Breast epithelium (tissue), 4 donors: ENCODE data around the gene SUSD6. TPM values are rescaled to one million over a fixed set of nuclear protein-coding genes. Genes with fewer than 3 reads are reported as not detected.
A peak's percentile ranks its signal among the peaks of the same experiment; 100 is the strongest.
"Not testable (repeated sequence)": the region's sequence is repeated elsewhere in the genome, so short reads cannot be mapped to it uniquely, and the experiment has no call there.

Experiments used
- DNase-seq, 2 donors: peaks; one replicate each; pipeline ENCODE4 v3.0.0-alpha.2; 2019; ENCODE audit warnings: low spot score in 2 of 2
- H3K27ac ChIP-seq, 2 donors: fragments of 200-600 bp; sonication (generic) in 1 of 2; one replicate each; pipeline ENCODE4 v1.5.1; 2016 to 2019; ENCODE audit warnings: mild to moderate bottlenecking in 1 of 2
- H3K27me3 ChIP-seq, 2 donors: fragments of 200-600 bp; sonication (generic) in 1 of 2; one replicate each; pipeline versions ENCODE4 v1.5.1 to v1.6.0; 2017 to 2019; ENCODE audit warnings: control low read depth in 1 of 2, mild to moderate bottlenecking in 1 of 2
- H3K36me3 ChIP-seq: fragments of 200-600 bp; one replicate; pipeline ENCODE4 v1.5.1; 2019
- H3K4me1 ChIP-seq, 2 donors: fragments of 200-600 bp; sonication (generic); one replicate each; pipeline ENCODE4 v1.5.1; 2016 to 2019; ENCODE audit warnings: control low read depth in 1 of 2
- H3K4me3 ChIP-seq, 3 donors: fragments of 200-600 bp; sonication (generic); 1 replicate in 2 of 3; 2 replicates in 1 of 3; pipeline ENCODE4 v1.5.1; 2016 to 2019; ENCODE audit warnings: mild to moderate bottlenecking in 3 of 3, moderate library complexity in 2 of 3
- H3K9me3 ChIP-seq, 2 donors: fragments of 200-600 bp; sonication (generic) in 1 of 2; one replicate each; pipeline ENCODE4 v1.5.1; 2016 to 2019; ENCODE audit warnings: control low read depth in 1 of 2
- POLR2A ChIP-seq: fragments of 450-650 bp; IDR thresholded peaks from one replicate; pipeline ENCODE4 v1.6.1; 2016; ENCODE audit warnings: antibody characterized with exemption, mild to moderate bottlenecking, moderate library complexity
- POLR2AphosphoS5 ChIP-seq, 3 donors: sonication (generic); formaldehyde crosslinking; IDR thresholded peaks; one replicate each; pipeline ENCODE4 v1.6.1; 2017; ENCODE audit warnings: antibody characterized with exemption in 3 of 3
- intact Hi-C: fragments of 100-400 bp; cut with DNase I; formaldehyde crosslinking; loops from one replicate; pipeline ENCODE4 v1.15.1; 2023; ENCODE audit warnings: low total_unique reads
- total RNA-seq, 3 donors: library from RNA; depleted of rRNA; stranded (reverse); fragments of >200 nt; gene quantifications; one replicate each; pipeline ENCODE4 v1.1.0, GENCODE V29; 2016
- TF ChIP-seq, protein P1 (sequence below), 3 donors: fragments of 450-650 bp; IDR thresholded peaks; one replicate each; pipeline ENCODE4 v1.5.1; 2016 to 2017; ENCODE audit warnings: antibody characterized with exemption in 3 of 3, mild to moderate bottlenecking in 3 of 3, moderate library complexity in 3 of 3

SUSD6 gene
- total RNA-seq, 3 donors from 2014 or later: 30.2 to 55.9 (median 55.7) TPM

DNA sequence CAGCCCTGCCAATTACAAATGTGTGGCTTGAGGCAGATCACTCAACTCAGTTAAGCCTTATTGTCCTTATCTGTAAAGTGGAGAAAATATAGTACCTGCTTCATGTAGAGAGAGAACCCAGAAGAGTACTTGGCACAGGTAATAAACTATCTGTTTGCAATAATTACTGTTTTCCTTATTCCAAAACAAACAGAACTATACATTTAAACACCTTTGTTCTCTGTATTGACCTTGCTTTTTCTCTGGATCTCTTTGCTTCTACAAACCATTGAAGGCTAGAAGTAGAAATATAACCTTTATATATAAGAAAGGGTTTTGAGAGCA lies 84.8 kb downstream of the SUSD6 start:
- Histone ChIP-seq H3K9me3 (no peaks in the 10 kb centered on the region), H3K27me3 (no peaks in the 10 kb centered on the region), H3K4me1 (peaks cover 11 to 34% of the 10 kb centered on the region in 2 donors), H3K36me3 (no peaks in the 10 kb centered on the region), H3K27ac (peak overlapping the region; percentile 69 to 83), H3K4me3 (no peak overlapping the region)
- intact Hi-C loops: no loop called here
- TF ChIP-seq POLR2A (no peak), POLR2AphosphoS5 (IDR thresholded peaks at IDR 0.05) (no peak)
- TF ChIP-seq, protein P1, sequence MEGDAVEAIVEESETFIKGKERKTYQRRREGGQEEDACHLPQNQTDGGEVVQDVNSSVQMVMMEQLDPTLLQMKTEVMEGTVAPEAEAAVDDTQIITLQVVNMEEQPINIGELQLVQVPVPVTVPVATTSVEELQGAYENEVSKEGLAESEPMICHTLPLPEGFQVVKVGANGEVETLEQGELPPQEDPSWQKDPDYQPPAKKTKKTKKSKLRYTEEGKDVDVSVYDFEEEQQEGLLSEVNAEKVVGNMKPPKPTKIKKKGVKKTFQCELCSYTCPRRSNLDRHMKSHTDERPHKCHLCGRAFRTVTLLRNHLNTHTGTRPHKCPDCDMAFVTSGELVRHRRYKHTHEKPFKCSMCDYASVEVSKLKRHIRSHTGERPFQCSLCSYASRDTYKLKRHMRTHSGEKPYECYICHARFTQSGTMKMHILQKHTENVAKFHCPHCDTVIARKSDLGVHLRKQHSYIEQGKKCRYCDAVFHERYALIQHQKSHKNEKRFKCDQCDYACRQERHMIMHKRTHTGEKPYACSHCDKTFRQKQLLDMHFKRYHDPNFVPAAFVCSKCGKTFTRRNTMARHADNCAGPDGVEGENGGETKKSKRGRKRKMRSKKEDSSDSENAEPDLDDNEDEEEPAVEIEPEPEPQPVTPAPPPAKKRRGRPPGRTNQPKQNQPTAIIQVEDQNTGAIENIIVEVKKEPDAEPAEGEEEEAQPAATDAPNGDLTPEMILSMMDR (IDR thresholded peaks at IDR 0.05): no peak
- no peak for DNase-seq

DNA sequence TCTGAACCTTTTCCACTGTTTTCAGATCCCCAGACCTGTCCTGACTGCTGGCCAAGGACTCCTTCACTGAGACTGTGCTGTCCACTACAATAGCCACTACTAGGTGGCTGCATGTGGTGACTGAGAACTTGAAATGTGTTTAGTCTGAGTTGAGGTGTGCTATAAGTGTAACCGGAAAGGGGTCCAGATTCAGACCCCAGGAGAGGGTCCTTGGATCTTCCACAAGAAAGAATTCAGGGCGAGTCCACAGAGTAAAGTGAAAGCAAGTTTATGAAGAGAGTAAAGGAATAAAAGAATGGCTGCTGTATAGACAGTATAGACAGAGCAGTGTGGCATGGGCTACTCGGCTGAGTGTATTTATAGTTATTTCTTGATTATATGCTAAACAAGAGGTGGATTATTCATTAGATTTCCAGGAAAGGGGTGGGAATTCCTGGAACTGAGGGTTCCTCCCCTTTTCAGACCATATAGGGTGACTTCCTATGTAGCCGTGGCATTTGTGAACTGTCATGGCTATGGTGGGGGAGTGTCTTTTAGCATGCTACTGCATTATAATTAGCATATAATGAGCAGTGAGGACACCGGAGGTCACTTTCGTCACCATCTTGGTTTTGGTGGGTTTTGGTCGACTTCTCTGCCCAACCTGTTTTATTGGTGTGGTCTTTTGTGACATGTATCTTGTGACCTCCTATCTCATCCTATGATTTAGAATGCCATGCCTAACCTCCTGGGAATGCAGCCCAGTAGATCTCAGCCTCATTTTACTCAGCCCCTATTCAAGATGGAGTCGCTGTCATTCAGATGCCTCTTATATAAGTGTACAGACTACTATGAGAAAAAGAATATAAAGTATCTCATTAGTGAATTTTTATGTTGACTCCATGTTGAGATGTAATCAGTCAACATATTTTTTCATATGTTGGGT lies 85.5 kb downstream of the SUSD6 start:
- H3K9me3 ChIP-seq: no peaks in the 10 kb centered on the region
- H3K4me1 ChIP-seq: peaks cover 12 to 34% of the 10 kb centered on the region in 2 donors
- TF ChIP-seq POLR2A (no peak), POLR2AphosphoS5 (IDR thresholded peaks at IDR 0.05) (no peak)
- TF ChIP-seq, protein P1 (IDR thresholded peaks at IDR 0.05): no peak
- no peak overlapping the region for H3K4me3 ChIP-seq
- no peak for DNase-seq
- intact Hi-C loops: no loop called here
- H3K27me3 ChIP-seq: no peaks in the 10 kb centered on the region
- peak overlapping the region; percentile 69 to 83 for H3K27ac ChIP-seq
- no peaks in the 10 kb centered on the region for H3K36me3 ChIP-seq

DNA sequence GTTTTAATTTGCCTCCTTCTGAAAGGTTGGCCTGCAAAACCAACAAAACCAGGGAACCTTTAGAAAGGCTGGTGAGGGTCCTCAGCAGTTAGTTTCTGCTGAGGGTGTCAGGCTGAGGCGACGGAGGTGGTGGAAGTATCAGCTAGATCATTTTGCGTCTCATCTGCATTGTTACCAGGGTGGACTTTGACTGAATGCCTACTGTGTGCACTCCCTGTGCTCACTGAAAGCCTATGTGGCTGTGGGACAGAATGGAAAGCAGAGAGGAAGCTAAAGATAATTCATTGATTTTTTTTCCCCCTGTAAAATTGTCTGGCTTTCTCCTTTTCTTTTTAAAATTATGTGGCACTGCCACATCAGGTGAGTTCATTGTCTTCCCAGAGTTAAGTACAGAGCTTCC lies 87.2 kb downstream of the SUSD6 start:
- H3K27me3 ChIP-seq: no peaks in the 10 kb centered on the region
- no peaks in the 10 kb centered on the region for H3K9me3 ChIP-seq
- no peak for DNase-seq
- peaks cover 18 to 33% of the 10 kb centered on the region in 2 donors for H3K4me1 ChIP-seq
- no peaks in the 10 kb centered on the region for H3K36me3 ChIP-seq
- H3K4me3 ChIP-seq: no peak overlapping the region
- TF ChIP-seq POLR2AphosphoS5 (IDR thresholded peaks at IDR 0.05) (no peak), POLR2A (no peak)
- TF ChIP-seq, protein P1 (IDR thresholded peaks at IDR 0.05): no peak
- intact Hi-C loops: no loop called here
- H3K27ac ChIP-seq: peak overlapping the region; percentile 1 to 46

DNA sequence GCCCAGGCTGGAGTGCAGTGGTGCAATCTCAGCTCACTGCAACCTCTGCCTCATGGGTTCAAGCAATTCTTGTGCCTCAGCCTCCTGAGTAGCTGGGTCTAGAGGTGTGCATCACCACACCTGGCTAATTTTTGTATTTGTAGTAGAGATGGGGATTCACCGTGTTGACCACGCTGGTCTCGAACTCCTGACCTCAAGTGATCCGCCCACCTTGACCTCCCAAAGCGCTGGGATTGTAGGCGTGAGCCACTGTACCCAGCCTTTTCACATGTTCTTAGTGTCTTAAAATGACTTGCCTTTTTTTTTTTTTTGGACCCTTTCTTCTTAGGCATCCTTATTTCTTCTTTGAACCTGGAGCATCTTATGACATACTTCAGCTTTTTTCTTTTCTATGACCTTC lies 87.8 kb downstream of the SUSD6 start:
- H3K27me3 ChIP-seq, intact Hi-C loops, DNase-seq, H3K27ac ChIP-seq, H3K36me3 ChIP-seq, H3K9me3 ChIP-seq, H3K4me3 ChIP-seq: not testable (repeated sequence)
- H3K4me1 ChIP-seq: peaks cover 18 to 27% of the 10 kb centered on the region in 2 donors

DNA sequence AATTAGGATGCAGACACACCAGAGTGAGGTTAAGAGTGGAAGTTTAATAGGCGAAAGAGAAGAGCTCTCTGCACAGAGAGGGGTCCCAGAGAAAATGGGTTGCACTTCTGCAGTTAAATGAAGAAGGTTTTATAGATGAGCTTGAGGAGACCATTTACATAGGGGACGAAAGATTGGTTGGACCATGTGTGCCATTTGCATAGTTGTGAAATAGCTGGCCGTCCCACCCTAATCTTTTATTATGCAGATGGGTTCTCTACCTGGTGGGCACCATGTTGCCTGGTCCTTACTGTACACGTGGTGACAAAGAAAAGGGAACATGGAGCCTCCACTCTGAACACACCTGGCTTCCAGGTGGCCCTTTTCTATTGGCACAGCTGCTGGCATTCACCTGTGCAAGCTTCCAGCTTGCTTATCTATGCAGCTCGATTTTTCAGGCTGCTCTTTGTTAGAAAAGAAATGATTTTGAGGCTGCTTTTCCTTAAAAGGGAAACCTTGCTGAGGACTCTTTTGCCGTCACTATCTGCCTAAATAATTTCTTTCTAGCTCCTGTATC lies 88.4 kb downstream of the SUSD6 start:
- intact Hi-C loops: no loop called here
- Histone ChIP-seq H3K4me3 (no peak overlapping the region), H3K27ac (no peak overlapping the region), H3K27me3 (no peaks in the 10 kb centered on the region), H3K9me3 (no peaks in the 10 kb centered on the region), H3K36me3 (no peaks in the 10 kb centered on the region), H3K4me1 (peaks cover 18 to 22% of the 10 kb centered on the region in 2 donors)
- no peak for DNase-seq
- TF ChIP-seq, protein P1 (IDR thresholded peaks at IDR 0.05): no peak
- TF ChIP-seq POLR2A (no peak), POLR2AphosphoS5 (IDR thresholded peaks at IDR 0.05) (no peak)
